ENCODE results near the gene WNT5B. TPM values are rescaled to one million over a fixed set of nuclear protein-coding genes. Genes with fewer than 3 reads are reported as not detected.

Gene WNT5B
- total and polyA plus RNA-seq, 5 donors from 2014 or later = not detected

GRCh38 chr12:1650260-1650977 is 21.4 kb downstream of the WNT5B start:
- no peaks in the 10 kb centered on the region for H3K4me1 ChIP-seq (ENCODE audit: control insufficient read depth, insufficient read depth, low read length, poor library complexity, severe bottlenecking)
- ATAC-seq (ENCODE audit: low read depth in 2 of 2) (no peak), DNase-seq (no peak)
- peaks cover 2% of the 10 kb centered on the region for H3K27me3 ChIP-seq (ENCODE audit: control insufficient read depth, insufficient read depth, low read length)
- H3K27ac ChIP-seq (ENCODE audit: insufficient read depth, low read length, poor library complexity, severe bottlenecking) = no peak overlapping the region
- no peak overlapping the region for H3K4me3 ChIP-seq (ENCODE audit: low read depth, low read length)
- H3K27me3 Mint-ChIP-seq = peaks cover 22% of the 10 kb centered on the region
- no peaks in the 10 kb centered on the region for H3K36me3 Mint-ChIP-seq
- peaks cover 0 to 10% (median 3%) of the 10 kb centered on the region in 4 donors for H3K4me1 Mint-ChIP-seq
- H3K9me3 ChIP-seq (ENCODE audit: control insufficient read depth in 2 of 2, low read length in 2 of 2) = no peaks in the 10 kb centered on the region
- peak overlapping the region in 1 of 3 donors; percentile 62 for H3K27ac Mint-ChIP-seq
- no peaks in the 10 kb centered on the region for H3K9me3 Mint-ChIP-seq
- H3K36me3 ChIP-seq (ENCODE audit: control insufficient read depth, insufficient read depth, low read length) = no peaks in the 10 kb centered on the region
- H3K4me3 Mint-ChIP-seq = no peak overlapping the region

GRCh38 chr12:1650978-1651361 is 21.9 kb downstream of the WNT5B start:
- Histone ChIP-seq H3K27ac (ENCODE audit: insufficient read depth, low read length, poor library complexity, severe bottlenecking) (no peak overlapping the region), H3K27me3 (ENCODE audit: control insufficient read depth, insufficient read depth, low read length) (peaks cover 2% of the 10 kb centered on the region), H3K4me1 (ENCODE audit: control insufficient read depth, insufficient read depth, low read length, poor library complexity, severe bottlenecking) (no peaks in the 10 kb centered on the region), H3K36me3 (ENCODE audit: control insufficient read depth, insufficient read depth, low read length) (no peaks in the 10 kb centered on the region), H3K9me3 (ENCODE audit: control insufficient read depth in 2 of 2, low read length in 2 of 2) (no peaks in the 10 kb centered on the region), H3K4me3 (ENCODE audit: low read depth, low read length) (no peak overlapping the region)
- Mint-ChIP-seq H3K36me3 (no peaks in the 10 kb centered on the region), H3K9me3 (no peaks in the 10 kb centered on the region), H3K4me3 (no peak overlapping the region), H3K27ac (no peak overlapping the region), H3K27me3 (peaks cover 22% of the 10 kb centered on the region), H3K4me1 (peaks cover 0 to 10% (median 3%) of the 10 kb centered on the region in 4 donors)
- no peak for ATAC-seq (ENCODE audit: low read depth in 2 of 2)
- no peak for DNase-seq

GRCh38 chr12:1651946-1652345 is 22.9 kb downstream of the WNT5B start:
- Histone ChIP-seq H3K9me3 (ENCODE audit: control insufficient read depth in 2 of 2, low read length in 2 of 2) (no peaks in the 10 kb centered on the region), H3K4me1 (ENCODE audit: control insufficient read depth, insufficient read depth, low read length, poor library complexity, severe bottlenecking) (no peaks in the 10 kb centered on the region), H3K27ac (ENCODE audit: insufficient read depth, low read length, poor library complexity, severe bottlenecking) (no peak overlapping the region), H3K4me3 (ENCODE audit: low read depth, low read length) (no peak overlapping the region), H3K27me3 (ENCODE audit: control insufficient read depth, insufficient read depth, low read length) (peaks cover 2% of the 10 kb centered on the region), H3K36me3 (ENCODE audit: control insufficient read depth, insufficient read depth, low read length) (no peaks in the 10 kb centered on the region)
- no peak overlapping the region for H3K27ac Mint-ChIP-seq
- no peak overlapping the region for H3K4me3 Mint-ChIP-seq
- DNase-seq = no peak
- no peaks in the 10 kb centered on the region for H3K9me3 Mint-ChIP-seq
- H3K4me1 Mint-ChIP-seq = peaks cover 0 to 7% (median 3%) of the 10 kb centered on the region in 4 donors
- no peaks in the 10 kb centered on the region for H3K36me3 Mint-ChIP-seq
- ATAC-seq (ENCODE audit: low read depth in 2 of 2) = no peak
- H3K27me3 Mint-ChIP-seq = peaks cover 22% of the 10 kb centered on the region

GRCh38 chr12:1655225-1655788 is 26.3 kb downstream of the WNT5B start:
- Mint-ChIP-seq H3K27me3 (peaks cover 11% of the 10 kb centered on the region), H3K36me3 (no peaks in the 10 kb centered on the region), H3K9me3 (no peaks in the 10 kb centered on the region), H3K27ac (peak overlapping the region in 2 of 3 donors; percentile 29 to 65), H3K4me3 (no peak overlapping the region), H3K4me1 (peaks cover 0 to 7% (median 5%) of the 10 kb centered on the region in 4 donors)
- no peak for DNase-seq
- H3K27ac ChIP-seq (ENCODE audit: insufficient read depth, low read length, poor library complexity, severe bottlenecking) = no peak overlapping the region
- H3K9me3 ChIP-seq (ENCODE audit: control insufficient read depth in 2 of 2, low read length in 2 of 2) = no peaks in the 10 kb centered on the region
- no peaks in the 10 kb centered on the region for H3K36me3 ChIP-seq (ENCODE audit: control insufficient read depth, insufficient read depth, low read length)
- ATAC-seq (ENCODE audit: low read depth in 2 of 2) = no peak
- H3K4me1 ChIP-seq (ENCODE audit: control insufficient read depth, insufficient read depth, low read length, poor library complexity, severe bottlenecking) = no peaks in the 10 kb centered on the region
- H3K27me3 ChIP-seq (ENCODE audit: control insufficient read depth, insufficient read depth, low read length) = peaks cover 2% of the 10 kb centered on the region
- no peak overlapping the region for H3K4me3 ChIP-seq (ENCODE audit: low read depth, low read length)

- no peaks in the 10 kb centered on the region for H3K9me3 Mint-ChIP-seq
- Histone ChIP-seq H3K27ac (ENCODE audit: insufficient read depth, low read length, poor library complexity, severe bottlenecking) (no peak overlapping the region), H3K4me1 (ENCODE audit: control insufficient read depth, insufficient read depth, low read length, poor library complexity, severe bottlenecking) (peaks cover 3% of the 10 kb centered on the region), H3K9me3 (ENCODE audit: control insufficient read depth in 2 of 2, low read length in 2 of 2) (no peaks in the 10 kb centered on the region), H3K36me3 (ENCODE audit: control insufficient read depth, insufficient read depth, low read length) (no peaks in the 10 kb centered on the region), H3K27me3 (ENCODE audit: control insufficient read depth, insufficient read depth, low read length) (no peaks in the 10 kb centered on the region), H3K4me3 (ENCODE audit: low read depth, low read length) (no peak overlapping the region)
- no peaks in the 10 kb centered on the region for H3K36me3 Mint-ChIP-seq
- peaks cover 0 to 12% (median 10%) of the 10 kb centered on the region in 4 donors for H3K4me1 Mint-ChIP-seq
- DNase-seq = no peak
- no peak overlapping the region for H3K4me3 Mint-ChIP-seq
- H3K27ac Mint-ChIP-seq = peak overlapping the region in 2 of 3 donors; percentile 47 to 91
- peaks cover 4% of the 10 kb centered on the region for H3K27me3 Mint-ChIP-seq
- ATAC-seq (ENCODE audit: low read depth in 2 of 2) = no peak
These were observed 27.9 kb downstream of the WNT5B start for GRCh38 chr12:1656902-1657301.

GRCh38 chr12:1657688-1658087 is 28.7 kb downstream of the WNT5B start:
- H3K4me1 ChIP-seq (ENCODE audit: control insufficient read depth, insufficient read depth, low read length, poor library complexity, severe bottlenecking) = peaks cover 3% of the 10 kb centered on the region
- Mint-ChIP-seq H3K27ac (peak overlapping the region in 2 of 3 donors; percentile 47 to 91), H3K4me1 (peaks cover 0 to 12% (median 9%) of the 10 kb centered on the region in 4 donors), H3K9me3 (no peaks in the 10 kb centered on the region), H3K4me3 (no peak overlapping the region), H3K27me3 (peaks cover 4% of the 10 kb centered on the region), H3K36me3 (no peaks in the 10 kb centered on the region)
- no peak overlapping the region for H3K27ac ChIP-seq (ENCODE audit: insufficient read depth, low read length, poor library complexity, severe bottlenecking)
- no peak for ATAC-seq (ENCODE audit: low read depth in 2 of 2)
- H3K9me3 ChIP-seq (ENCODE audit: control insufficient read depth in 2 of 2, low read length in 2 of 2) = no peaks in the 10 kb centered on the region
- no peaks in the 10 kb centered on the region for H3K27me3 ChIP-seq (ENCODE audit: control insufficient read depth, insufficient read depth, low read length)
- no peaks in the 10 kb centered on the region for H3K36me3 ChIP-seq (ENCODE audit: control insufficient read depth, insufficient read depth, low read length)
- DNase-seq = no peak
- H3K4me3 ChIP-seq (ENCODE audit: low read depth, low read length) = no peak overlapping the region

- H3K36me3 Mint-ChIP-seq = no peaks in the 10 kb centered on the region
These were observed 31.5 kb downstream of the WNT5B start for GRCh38 chr12:1660304-1661187.

More at GRCh38 chr12:1660304-1661187, 31.5 kb downstream of the WNT5B start:
- Histone ChIP-seq H3K4me1 (ENCODE audit: control insufficient read depth, insufficient read depth, low read length, poor library complexity, severe bottlenecking) (peaks cover 3% of the 10 kb centered on the region), H3K27me3 (ENCODE audit: control insufficient read depth, insufficient read depth, low read length) (no peaks in the 10 kb centered on the region), H3K9me3 (ENCODE audit: control insufficient read depth in 2 of 2, low read length in 2 of 2) (no peaks in the 10 kb centered on the region), H3K27ac (ENCODE audit: insufficient read depth, low read length, poor library complexity, severe bottlenecking) (peak overlapping the region; percentile 71), H3K4me3 (ENCODE audit: low read depth, low read length) (no peak overlapping the region), H3K36me3 (ENCODE audit: control insufficient read depth, insufficient read depth, low read length) (no peaks in the 10 kb centered on the region)
- Mint-ChIP-seq H3K27me3 (peaks cover 4% of the 10 kb centered on the region), H3K27ac (peak overlapping the region; percentile 22 to 91 (median 79)), H3K4me3 (peak overlapping the region; percentile 7 to 64 (median 60)), H3K4me1 (peaks cover 6 to 37% (median 25%) of the 10 kb centered on the region in 4 donors), H3K9me3 (peaks cover 0 to 4% (median 0%) of the 10 kb centered on the region in 7 donors)
- DNase-seq (peak; percentile 54 to 57 (median 56)), ATAC-seq (ENCODE audit: low read depth in 2 of 2) (peak; percentile 32 to 42)
